Endometrial microvascular endothelial cells (primary cell): ENCODE measurements around the gene L3MBTL4. TPM values are rescaled to one million over a fixed set of nuclear protein-coding genes. Genes with fewer than 3 reads are reported as not detected.
"Not testable (repeated sequence)": the region's sequence is repeated elsewhere in the genome, so short reads cannot be mapped to it uniquely, and the experiment has no call there.

ENCODE experiments used
- in situ Hi-C: cut with HindIII; loops from 2 replicates; pipeline ENCODE4 v1.10.0; 2017; ENCODE audit warnings: low sequenced_read_pairs, low pct_unique_long_range_greater_than_20kb; ENCODE audit errors: inconsistent ontology term
- total RNA-seq: library from RNA; depleted of rRNA; stranded (reverse); fragments of >200 nt; gene quantifications from one replicate; pipeline ENCODE4 v1.2.3, GENCODE V29; 2015; ENCODE audit errors: inconsistent ontology term

The L3MBTL4 gene
- total RNA-seq, 1 donor from 2014 or later: under 0.01 TPM

- in situ Hi-C loops: no loop called here
These were observed 326.3 kb downstream of the L3MBTL4 start for GRCh38 chr18:6088432-6088831.

- in situ Hi-C loops: no loop called here
These were observed 328.0 kb downstream of the L3MBTL4 start for GRCh38 chr18:6086731-6087130.

GRCh38 chr18:6079406-6079805, 335.3 kb downstream of the L3MBTL4 start:
- in situ Hi-C loops: no loop called here

GRCh38 chr18:6078877-6079276, 335.8 kb downstream of the L3MBTL4 start:
- in situ Hi-C loops: no loop called here

- in situ Hi-C loops: not testable (repeated sequence)
These were observed 342.3 kb downstream of the L3MBTL4 start for GRCh38 chr18:6072423-6072822.

- in situ Hi-C loops: no loop called here
These were observed 345.2 kb downstream of the L3MBTL4 start for GRCh38 chr18:6069539-6069938.

GRCh38 chr18:6069103-6069502, 345.6 kb downstream of the L3MBTL4 start:
- in situ Hi-C loops: no loop called here

- in situ Hi-C loops: no loop called here
These were observed 354.6 kb downstream of the L3MBTL4 start for GRCh38 chr18:6060149-6060548.

- in situ Hi-C loops: no loop called here
These were observed 355.2 kb downstream of the L3MBTL4 start for GRCh38 chr18:6059551-6059950.

GRCh38 chr18:6058941-6059340, 355.8 kb downstream of the L3MBTL4 start:
- in situ Hi-C loops: no loop called here

GRCh38 chr18:6057604-6058003, 357.1 kb downstream of the L3MBTL4 start:
- in situ Hi-C loops: no loop called here

GRCh38 chr18:6056171-6056910, 358.4 kb downstream of the L3MBTL4 start:
- in situ Hi-C loops: no loop called here

GRCh38 chr18:6055711-6056110, 359.0 kb downstream of the L3MBTL4 start:
- in situ Hi-C loops: no loop called here

GRCh38 chr18:6054256-6054842, 360.4 kb downstream of the L3MBTL4 start:
- in situ Hi-C loops: no loop called here

GRCh38 chr18:6052449-6052913, 362.2 kb downstream of the L3MBTL4 start:
- in situ Hi-C loops: no loop called here

GRCh38 chr18:6047596-6047995, 367.1 kb downstream of the L3MBTL4 start:
- in situ Hi-C loops: not testable (repeated sequence)

- in situ Hi-C loops: no loop called here
These were observed 369.9 kb downstream of the L3MBTL4 start for GRCh38 chr18:6044773-6045172.

GRCh38 chr18:6044319-6044718, 370.4 kb downstream of the L3MBTL4 start:
- in situ Hi-C loops: no loop called here

GRCh38 chr18:6039055-6039454, 375.7 kb downstream of the L3MBTL4 start:
- in situ Hi-C loops: no loop called here

GRCh38 chr18:6031442-6031841, 383.3 kb downstream of the L3MBTL4 start:
- in situ Hi-C loops: no loop called here
